AG08395 (cell line): ENCODE data around the gene SHC3.

ENCODE experiments used
- DNase-seq: peaks from one replicate; pipeline ENCODE4 v3.0.0; 2012; ENCODE audit warnings: mixed read lengths, low spot score

Gene SHC3

DNA sequence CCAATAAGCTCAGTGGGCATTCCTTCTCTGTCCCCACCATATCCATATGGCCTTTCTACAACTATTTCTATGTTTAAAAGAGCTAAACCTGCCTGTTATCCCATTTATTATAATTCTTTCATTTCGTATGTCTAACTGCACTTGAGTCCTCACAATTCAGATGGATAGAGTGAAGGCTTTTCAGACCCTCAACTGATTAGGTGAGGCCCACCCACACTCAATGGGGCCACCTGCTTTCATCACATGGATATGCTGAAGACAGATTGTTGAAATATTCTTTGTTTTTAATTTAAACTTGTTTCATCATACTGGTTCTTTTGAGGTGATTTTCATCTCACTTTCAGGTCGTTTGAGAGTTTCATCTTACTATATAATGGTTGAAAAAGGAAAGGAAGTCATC lies 193.0 kb downstream of the SHC3 start:
- DNase-seq: no peak

DNA sequence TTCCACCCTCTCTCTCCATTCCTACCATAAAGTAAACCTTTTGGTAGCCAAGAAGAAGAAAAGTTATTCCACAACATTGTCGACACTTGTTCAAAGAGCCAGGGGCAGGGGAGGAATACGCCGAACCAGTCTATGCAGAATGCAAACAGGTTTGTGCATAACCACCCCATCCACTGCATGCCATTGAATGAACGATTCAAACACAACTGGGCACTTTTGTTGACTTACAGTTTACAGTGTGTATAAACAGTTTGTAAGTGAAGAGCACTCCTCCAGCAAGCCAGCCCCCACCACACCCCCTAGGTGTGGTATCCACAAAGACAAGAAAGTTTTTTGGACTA lies 194.1 kb downstream of the SHC3 start:
- DNase-seq: no peak

DNA sequence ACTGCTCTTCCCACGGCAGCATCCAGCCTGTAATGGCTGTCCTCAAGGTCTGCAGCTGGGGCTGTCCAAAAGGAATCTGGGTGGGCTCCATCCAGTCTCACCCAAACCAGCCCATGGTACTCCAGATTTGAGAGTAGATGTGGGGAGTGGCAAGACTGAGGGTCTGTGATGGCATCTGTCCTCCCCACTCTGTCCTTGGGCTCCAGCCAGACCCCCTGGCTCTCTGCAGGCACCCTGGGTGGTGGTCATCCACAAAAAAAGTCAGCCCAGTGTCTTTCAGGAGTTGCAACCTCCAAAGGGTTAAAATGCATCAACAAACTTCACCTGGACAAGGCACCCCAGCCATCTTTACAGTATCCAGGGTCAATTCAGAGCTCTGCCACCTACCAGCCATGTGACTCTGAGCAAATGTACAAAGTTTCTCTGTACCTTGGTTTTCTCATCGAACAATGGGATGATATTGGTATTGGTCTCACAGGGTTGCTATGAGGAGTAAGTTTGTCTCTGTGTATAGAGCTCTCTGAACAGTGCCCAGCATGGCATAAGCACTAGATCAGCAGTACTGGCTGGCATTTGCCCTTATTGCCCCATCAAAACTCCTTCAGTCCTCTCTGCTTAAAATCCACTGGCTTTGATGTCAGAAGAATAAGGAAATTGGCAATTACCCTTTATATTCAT lies 194.6 kb downstream of the SHC3 start:
- no peak for DNase-seq

DNA sequence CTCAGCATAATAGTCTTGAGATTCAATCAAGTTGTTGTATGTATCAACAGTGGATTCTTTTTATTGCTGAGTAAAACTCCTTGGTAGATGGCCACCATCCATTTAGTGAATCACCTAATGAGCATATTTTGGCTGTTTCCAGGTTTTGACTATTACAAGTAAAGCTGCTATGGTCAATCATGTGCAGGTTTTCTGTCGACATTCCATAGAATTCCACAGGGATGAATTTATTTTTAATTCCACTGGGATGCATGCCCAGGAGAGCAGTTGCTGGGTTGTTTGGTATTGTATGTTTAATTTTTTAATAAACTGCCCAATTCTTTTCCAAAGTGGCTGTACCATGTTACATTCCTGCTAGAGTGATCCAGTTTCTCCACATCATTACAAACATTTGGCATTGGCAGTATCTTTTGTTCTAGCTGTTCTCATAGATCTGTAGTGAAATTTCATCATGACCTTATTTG lies 197.8 kb downstream of the SHC3 start:
- DNase-seq: peak; percentile 83

DNA sequence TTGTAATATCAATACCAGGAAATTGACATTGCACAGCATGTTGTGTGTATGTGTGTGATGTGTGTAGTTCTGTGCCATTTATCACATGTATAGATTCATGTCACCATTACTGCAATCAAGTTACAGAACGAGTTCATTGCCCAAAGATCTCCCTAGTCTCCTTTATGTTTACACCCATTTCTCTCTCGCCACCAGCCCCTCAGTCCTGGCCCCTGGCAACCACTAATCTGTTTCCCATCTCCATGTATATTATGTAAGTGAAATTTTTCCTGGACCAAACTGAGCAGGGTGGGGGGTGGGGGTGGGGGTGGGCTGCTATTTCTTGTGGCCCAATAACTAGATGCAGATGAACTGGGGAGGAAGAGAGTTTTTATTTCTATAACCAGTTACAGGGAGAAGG lies 198.8 kb downstream of the SHC3 start:
- no peak for DNase-seq

DNA sequence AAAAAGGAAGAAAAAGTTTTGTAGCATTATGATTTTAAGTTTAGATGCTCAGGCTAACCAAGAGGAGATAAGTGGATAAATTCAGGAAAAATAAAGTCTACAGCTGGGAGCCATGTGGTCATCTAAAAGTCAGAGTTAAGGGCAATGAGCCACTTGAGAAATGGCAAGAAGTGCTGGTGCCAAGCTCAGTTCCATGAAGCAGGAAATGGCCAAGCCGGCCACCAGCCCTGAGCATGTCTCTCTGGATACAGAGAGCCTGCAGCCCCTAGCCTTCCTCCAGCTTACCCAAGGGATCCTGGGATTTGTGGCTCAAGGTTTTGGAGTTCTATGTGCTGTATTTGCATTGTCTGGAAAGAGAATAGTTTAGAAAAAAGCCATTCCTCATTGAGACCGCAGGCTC lies 199.6 kb downstream of the SHC3 start:
- DNase-seq: peak; percentile 19

DNA sequence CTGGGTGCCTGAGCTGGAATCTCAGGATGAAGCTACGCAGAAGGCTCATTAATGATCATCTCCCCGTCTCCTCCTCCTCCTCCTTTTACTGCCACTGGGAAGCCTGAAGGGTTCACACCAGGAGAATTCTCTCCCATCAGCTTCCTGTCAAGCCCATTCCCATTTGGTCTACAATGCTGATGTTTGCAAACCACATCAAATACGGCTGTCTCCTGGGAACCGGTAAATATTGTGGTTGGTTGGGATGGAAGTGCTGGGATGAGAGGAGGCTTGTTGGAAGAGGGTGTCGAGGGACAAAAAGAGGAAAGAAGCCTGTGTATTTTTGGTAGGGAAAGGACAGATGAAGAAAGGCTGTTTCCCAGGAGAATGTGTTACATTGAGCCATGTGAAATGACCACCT lies 200.6 kb downstream of the SHC3 start:
- DNase-seq: no peak

DNA sequence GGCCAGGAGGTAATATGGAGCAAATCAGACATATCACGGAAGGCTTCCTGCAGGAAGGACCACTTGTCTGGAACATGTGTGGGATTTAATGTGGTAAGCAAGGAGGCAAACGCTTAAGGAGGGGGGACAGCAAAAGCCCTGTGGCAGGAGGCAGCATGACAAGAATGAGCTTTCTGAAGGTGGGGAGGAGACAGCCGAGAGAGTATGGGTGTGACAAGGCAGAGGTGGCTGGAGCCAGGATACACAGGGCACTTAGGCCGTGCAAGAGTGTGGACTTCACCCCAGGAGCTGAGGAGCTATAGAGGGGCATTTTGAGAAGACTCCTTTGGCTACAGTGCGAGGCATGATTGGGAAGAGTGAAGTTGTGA lies 201.7 kb downstream of the SHC3 start:
- no peak for DNase-seq

DNA sequence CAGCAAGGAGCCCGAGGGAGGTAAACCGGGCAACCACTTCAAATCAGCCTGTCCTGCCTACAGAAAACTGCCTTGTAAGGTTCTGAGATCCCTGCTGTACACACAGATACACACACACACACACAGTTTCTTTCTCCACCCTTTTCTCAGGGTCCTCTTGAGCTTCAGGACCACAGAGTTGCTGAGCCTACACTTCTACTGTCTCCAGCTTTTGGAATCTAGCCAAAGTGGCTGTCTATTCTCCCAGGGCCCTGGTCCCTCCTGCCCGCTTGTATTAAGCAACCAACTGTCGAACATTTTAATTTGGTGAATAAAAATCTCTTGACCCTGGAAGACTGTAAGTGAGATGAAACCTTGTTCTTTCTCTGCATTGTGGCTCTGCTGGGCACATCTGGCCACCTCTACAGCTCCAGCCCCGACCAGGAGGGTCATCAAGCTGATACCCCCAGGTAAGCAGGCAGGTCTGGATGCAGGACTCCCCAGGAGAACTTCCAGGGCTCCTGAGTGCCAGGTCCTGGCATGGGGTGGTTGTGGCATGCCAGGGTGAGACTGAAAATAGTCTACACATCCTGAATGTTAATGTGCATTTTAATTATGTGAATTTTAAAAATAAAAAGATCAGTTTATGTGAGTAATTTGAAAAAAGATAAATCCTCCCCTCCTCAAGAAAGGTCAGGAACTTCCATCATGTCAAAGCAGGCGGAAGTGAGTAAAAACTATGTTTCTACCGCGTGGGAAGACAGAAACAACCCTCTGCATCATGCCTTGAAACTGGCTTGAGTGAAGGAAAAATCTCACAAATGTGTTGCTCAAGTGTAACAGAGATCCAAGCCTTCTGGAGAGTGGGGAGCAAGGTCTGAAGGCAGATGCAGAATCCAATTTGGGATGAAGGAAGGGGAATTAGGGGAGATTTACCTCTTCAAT lies 202.4 kb downstream of the SHC3 start:
- no peak for DNase-seq

DNA sequence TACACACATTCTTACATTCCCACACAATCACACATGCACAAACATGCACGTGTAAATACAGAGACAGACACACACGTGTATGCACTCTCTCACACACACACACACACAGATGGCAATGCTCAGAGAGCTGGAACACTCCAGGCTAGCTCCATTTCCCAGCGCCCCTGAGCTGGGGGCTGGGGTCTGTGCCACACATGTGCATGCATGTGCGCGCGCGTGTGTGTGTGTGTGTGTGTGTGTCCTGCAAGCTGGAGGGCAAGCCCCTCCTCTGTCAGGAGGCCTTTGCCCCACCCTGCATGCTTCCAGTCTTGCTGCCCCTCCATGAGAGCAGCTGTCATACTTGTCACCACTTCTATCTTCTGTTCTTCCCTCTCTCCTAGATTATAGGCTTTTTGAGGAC lies 204.0 kb downstream of the SHC3 start:
- DNase-seq: no peak

DNA sequence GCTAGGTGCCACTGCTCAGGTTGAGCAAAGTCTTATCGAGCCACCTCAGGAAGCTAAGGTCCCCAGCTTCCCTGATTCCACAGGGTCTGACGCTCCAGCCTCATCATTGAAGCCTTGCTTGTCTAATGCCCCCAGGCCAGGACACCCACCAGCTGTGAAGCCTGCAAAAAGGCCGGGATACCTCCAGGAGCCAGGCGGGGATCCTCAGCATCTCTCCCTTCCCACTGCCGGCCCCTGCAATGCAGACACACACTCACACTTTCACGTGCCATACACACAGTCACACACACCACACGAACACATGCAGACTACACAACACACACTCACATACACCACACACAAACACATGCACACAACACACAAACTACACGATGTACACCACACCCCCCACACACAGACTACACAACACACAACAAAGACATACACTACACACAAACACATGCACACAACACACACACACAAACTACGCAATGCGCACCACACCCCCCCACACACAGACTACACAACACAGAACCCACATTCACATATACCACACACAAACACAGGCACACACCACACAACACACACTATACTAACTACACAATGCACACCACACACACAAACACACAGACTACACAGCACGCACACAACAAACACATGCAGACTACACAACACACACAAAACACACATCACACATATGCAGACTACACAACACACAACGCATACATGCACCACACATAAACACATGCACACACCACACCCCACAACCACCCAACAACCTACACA lies 205.2 kb downstream of the SHC3 start:
- DNase-seq: no peak

DNA sequence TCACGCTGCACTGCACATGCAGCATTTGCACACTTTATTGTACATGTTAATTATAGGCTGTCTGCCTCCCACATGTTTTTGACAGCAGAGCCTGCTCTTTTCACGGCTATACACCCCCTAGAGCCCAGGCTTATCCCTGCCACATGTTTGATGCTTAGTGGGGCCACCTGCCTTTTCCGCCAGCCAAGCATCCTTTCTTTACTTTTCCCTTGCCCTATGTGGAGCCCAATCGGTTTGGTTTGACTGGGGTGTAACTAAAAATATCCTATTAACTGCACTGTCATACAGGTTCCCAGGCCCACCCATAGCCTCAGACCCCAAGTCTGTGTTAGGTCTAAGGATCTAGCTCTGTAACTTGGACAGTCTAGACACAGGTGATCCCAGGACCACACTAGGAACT lies 206.2 kb downstream of the SHC3 start:
- no peak for DNase-seq

DNA sequence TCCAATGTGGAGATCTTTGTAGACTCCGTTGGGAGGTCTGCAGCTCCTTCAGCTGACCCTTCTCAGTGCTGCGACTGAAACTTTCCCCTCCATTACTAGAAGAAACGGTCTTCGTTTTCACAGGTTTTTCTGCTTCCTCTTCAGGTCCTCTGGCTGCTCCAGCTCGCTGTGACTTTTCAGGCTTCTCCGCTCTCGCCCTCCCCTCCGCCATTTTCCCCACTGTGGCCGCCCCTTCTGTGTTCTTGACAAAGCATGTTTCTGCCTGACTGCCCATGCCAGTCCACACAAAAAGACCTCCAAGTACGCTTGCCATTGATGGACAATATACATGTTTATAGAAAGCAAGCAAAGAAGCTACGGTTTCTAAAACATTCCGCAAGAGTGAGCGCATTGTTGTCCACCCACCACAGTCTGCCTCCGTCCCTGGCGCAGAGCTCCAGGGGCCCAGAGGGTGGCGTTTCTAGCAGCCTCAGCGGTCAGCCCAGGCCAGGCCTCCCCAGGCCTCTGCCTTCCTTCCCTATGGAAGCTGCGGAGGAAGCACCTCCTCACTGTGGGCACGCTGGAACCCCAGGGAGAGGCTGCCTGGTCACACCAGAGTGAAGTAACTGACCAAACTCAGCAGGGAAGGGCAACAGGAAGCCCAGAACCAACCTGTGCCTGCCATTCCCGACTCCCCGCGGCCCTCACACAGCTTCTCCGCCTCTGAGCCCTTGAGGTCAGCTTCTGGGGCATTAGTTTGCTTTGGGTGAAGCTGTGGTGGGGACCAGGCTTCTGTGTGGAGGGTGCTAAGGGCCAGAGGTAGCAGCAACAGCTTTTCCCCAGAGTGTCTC lies 207.3 kb downstream of the SHC3 start:
- no peak for DNase-seq

DNA sequence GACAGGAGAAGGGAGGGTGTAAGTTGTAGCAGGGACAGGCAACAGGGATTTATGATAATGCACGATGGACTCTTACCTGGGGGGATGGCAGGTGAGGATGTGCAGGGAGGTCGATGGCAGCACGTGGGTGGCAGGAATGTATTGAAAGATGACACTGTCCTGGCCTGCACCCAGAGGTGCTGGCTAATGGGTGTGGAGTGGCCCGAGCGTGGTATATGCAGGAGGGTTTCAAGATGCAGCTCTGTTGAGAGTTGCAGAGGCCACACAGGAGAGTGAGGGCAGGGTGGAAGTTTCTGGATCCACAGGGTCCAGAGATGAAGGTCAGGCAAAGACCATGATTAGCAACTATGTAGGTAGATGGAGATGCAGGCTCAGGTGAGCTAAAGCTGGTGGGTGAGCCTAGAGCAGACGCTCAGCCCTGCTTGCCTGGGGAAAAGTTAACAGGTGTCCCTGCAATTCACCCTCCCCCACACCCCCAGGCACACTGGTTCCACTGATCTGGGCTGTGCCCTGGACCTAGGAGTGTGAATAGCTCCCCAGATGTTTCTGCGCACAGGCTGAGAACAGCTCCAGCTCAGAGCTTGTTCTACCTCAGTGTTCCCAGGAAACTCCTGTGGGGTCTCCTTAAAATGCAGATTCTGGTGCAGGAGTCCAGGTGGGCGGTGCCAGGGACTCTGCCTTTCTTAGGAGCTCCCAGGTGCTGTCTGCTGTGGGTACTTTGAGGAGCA lies 208.8 kb downstream of the SHC3 start:
- no peak for DNase-seq

DNA sequence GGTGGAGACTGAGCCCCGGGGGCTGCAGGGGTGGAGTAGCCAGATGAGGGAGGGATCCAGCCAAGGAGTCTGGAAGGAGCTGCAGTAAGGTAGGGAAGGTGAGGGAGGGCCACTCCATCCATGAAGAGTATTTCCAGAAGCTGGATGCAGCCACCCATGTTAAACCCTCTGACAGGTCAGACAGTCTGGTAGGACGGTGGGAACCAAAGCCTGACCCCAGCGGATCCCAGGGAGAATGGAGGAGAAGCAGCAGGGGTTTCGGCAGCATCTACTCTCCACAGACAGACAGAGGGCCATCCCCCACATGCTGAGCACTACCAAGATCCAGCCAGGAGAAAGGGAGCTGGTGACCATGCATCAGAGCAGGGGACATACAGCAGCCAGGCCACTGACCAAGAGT lies 209.8 kb downstream of the SHC3 start:
- no peak for DNase-seq

DNA sequence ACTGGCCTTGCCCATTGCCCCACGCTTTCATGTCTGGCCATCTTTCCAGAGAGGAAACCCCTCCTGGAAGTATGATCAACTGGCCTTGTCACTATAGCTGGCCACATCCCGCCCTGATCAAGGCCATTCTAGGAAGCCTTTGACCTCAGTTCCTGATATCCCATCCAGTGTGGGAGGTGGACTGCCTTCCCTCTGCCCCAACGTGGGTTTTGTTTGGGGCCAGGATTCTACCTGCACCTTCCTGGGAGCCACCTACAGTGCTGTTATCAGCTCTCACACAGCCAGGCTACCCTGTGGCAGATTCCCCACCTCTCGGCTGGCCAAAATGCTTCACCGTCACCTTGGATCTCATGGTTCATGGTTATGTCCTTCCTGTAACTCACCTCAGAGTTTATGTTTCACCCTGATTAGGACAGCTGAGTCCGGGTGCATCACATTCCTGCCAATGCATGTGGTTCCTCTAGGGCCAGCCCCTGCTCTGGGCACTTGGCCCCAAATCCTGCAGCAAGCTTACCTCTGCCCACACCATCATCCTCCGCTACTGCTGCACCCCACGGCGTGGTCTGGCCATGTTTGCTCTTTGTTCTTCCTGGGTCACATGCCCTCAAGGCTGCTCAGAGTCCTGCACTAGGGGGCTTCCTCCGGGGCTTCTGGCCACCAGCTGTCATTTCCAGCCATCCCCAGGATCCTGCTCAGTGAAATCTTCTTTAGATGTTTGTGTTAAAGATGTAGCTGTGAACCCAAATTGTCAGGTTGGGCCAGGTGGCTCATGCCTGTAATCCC lies 211.5 kb downstream of the SHC3 start:
- no peak for DNase-seq

DNA sequence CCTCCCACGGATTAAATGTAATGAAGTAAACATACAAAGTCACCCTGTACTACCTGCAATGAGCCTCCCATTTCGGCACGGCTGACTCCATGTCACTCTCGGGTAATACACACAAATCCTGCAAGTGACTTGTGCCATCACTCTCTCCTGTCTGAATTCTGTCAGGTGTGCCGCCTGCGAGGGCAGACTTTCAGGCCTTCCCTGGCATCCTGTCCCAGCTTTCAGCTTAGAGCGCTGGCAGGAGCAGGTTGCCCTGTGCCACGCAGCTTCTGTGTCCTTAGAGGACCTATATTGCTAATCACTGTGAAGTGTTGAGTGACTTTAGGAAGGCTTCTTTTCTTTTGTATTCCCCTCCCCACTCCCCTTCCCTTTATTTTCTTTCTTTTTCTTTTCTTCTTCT lies 213.1 kb downstream of the SHC3 start:
- DNase-seq: no peak

DNA sequence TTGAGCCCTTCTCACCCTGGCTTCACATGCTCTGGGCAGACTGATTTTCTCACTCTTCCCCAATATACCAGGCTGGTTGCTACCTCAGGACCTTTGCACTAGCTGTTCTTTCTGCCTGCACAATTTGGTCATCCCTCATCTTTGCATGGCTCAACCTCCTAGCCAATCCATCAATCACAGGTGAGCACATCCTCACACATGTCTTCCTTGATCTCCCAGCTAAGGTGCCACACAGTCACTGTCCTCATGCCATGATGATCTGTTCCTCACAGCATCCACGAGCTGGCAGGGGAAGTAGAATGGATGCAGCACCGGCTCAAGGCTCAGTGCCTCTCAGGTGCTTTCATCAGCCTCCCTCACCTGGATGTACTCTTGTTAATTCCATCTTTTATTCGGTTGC lies 218.0 kb downstream of the SHC3 start:
- DNase-seq: no peak

DNA sequence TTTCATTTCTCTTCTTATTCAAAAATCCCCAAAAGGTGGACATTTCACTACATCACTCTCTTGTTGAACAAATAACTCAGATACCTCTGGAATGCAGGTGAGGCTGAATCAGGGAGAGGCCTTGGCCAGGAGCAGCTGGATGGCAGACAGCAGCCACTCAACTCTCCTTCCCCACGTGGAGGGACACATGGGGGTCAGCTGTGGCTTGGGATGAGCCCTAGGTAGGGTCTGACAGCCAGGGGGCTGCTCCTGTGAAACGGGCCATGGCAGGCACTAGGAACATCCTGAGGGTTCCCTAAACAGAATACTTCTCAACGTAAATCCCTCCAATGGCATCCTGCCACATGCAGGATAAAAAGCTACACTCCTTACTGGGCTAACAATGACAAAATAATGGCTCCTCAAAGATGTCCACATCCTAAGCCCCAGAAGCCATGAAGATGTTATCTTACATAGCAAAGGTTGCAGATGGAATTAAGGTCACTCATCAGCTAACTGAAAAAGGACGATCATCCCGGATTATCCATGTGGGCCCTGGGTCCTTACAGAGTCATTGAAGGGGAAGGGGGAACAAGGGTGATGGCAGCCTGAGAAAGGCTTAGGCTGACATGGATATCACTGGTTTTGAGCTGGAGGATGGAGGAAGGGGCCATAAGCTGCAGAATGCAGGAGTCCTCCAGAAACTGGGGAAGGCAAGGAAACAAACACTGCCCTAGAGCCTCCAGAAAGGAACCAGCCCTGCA lies 218.7 kb downstream of the SHC3 start:
- DNase-seq: no peak

DNA sequence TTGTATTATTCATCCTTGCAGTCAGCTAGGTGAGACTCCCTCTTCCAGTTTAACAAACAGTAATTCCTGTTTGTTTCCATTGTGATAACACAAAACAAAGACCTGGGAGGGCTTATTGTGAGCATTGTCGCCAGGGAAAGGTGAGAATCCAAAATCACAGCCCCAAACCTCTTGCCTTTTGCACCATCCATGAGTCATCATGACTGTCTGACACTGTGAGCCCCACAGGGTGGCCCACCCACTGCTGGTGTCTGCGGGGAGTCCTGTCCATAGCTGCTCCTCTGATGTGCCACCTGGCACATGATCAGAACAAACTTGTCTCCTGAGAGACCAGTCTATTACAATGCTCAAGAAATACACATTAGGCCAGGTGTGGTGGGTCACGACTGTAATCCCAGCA lies 221.1 kb downstream of the SHC3 start:
- no peak for DNase-seq
